GM12864 (cell line): ENCODE measurements around the gene RP9.
A peak's percentile ranks its signal among the peaks of the same experiment; 100 is the strongest.

Source experiments
- DNase-seq: peaks from one replicate; pipeline ENCODE4 v3.0.0-alpha.2; 2011; ENCODE audit warnings: low read depth
- H3K4me3 ChIP-seq: 2 replicates; pipeline ENCODE4 v1.5.1; 2011; ENCODE audit warnings: mild to moderate bottlenecking, low read depth, low read length, control low read depth
- TF ChIP-seq, protein P1 (sequence below): IDR thresholded peaks from 2 replicates; pipeline ENCODE4 v1.5.1; 2011; ENCODE audit warnings: low read depth, mild to moderate bottlenecking, moderate library complexity, low read length, control low read depth, inconsistent platforms; ENCODE audit errors: missing control alignments

RP9 gene

DNA sequence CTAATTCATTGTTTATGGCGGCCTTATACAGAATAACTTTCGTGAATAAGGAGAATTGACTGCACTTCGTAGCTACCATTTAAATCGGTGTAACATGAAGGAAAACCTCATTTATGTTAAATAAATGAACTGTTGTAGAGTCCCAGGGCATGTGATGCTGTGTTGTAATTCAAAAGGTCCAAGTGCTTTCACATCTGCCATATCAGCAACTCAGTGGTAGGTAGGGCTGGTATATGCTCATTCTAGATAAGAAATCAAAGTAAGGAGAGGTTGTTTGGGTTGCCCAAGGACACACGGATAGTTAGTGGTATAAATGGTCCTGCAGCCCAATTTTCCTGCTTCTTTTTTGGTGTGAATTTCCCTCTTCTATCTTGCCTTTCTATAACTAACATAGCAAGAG lies 36.0 kb upstream of the RP9 start:
- no peak overlapping the region for H3K4me3 ChIP-seq
- TF ChIP-seq, protein P1, sequence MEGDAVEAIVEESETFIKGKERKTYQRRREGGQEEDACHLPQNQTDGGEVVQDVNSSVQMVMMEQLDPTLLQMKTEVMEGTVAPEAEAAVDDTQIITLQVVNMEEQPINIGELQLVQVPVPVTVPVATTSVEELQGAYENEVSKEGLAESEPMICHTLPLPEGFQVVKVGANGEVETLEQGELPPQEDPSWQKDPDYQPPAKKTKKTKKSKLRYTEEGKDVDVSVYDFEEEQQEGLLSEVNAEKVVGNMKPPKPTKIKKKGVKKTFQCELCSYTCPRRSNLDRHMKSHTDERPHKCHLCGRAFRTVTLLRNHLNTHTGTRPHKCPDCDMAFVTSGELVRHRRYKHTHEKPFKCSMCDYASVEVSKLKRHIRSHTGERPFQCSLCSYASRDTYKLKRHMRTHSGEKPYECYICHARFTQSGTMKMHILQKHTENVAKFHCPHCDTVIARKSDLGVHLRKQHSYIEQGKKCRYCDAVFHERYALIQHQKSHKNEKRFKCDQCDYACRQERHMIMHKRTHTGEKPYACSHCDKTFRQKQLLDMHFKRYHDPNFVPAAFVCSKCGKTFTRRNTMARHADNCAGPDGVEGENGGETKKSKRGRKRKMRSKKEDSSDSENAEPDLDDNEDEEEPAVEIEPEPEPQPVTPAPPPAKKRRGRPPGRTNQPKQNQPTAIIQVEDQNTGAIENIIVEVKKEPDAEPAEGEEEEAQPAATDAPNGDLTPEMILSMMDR, result no peak
- no peak for DNase-seq

DNA sequence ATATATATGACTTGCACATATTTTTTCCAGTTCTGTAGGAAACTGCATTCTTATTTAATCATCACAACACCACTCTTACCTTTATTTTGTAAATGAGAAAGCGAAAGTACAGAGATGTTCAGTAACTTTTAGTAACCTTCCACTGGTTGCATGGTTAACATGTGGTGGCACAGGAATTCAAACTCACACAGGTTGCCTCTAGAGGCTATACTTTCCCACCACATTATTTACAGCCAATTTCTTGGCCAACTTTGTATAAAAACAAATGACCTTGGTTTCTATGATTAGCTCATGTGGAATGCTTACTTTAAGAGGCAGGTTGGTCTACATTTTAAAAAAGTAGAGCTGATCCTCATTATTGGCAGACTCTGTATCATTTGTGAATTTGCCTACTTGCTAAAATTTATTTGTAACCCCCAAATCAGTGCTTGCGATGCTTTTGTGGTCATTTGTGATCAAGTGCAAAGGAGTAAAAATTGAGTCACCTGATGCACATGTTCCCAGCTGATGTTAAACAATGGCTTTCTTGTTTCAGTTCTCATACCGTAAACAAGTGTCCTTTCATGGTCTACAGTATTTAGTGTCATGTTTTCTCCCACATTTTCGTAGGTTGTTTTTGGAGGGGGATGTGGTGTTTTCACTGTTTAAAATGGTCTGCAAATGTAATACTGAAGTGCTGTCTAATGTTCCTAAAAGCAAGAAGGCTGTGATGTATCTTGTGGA lies 35.0 kb upstream of the RP9 start:
- no peak overlapping the region for H3K4me3 ChIP-seq
- TF ChIP-seq, protein P1, result no peak
- no peak for DNase-seq

- TF ChIP-seq, protein P1, result no peak
- DNase-seq, result no peak
Measured at GRCh38 chr7:33142585-33142984, 33.4 kb upstream of the RP9 start.

DNA sequence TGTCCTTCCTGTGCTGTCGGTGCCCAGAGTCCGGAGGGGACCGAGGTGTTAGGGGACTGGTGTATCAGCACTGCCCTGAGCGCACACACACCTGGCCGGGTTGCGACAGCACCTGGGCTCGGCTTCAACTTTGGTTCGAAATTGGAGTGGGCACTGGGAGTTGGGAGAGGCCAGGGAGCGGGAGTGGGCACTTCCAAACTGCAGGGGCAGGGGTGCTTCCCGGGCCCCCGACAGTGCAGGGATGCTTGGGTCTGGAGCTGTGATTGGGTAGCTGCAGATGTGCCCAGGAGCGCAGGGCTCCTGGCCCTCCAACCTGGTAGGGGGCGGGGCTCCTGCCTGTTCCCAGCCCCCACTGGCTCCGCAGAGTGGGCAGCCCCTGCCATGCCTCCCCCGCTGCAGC lies 27.9 kb upstream of the RP9 start:
- H3K4me3 ChIP-seq, result no peak overlapping the region
- TF ChIP-seq, protein P1, result no peak
- DNase-seq, result no peak

More at GRCh38 chr7:33142585-33142984, 33.4 kb upstream of the RP9 start:
- no peak overlapping the region for H3K4me3 ChIP-seq

GRCh38 chr7:33130184-33130583 lies 21.0 kb upstream of the RP9 start:
- peak overlapping the region; percentile 81 for H3K4me3 ChIP-seq
- no peak for DNase-seq
- TF ChIP-seq, protein P1, result no peak

DNA sequence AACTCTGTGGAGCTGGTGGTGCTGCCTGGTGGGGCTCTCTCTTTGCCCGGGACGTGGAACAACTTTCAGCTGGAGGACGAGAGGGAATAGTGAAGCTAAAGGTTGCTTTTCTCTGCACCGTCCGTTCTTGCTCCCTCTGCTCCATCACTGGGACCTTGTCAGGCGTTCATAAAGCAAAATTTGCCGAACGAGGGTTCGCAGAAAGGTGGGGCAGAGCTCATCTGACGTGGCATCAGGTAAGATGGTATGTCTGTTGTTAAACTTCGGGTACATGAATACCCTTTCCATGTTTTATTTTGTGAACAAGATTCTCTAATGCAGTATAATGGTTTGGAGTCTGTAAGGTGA lies 20.6 kb upstream of the RP9 start:
- DNase-seq, result no peak
- TF ChIP-seq, protein P1, result no peak
- H3K4me3 ChIP-seq, result peak overlapping the region; percentile 81
